Adrenal gland (tissue), 12 donors: Measurements from ENCODE around the gene UBE2D2. TPM values are rescaled to one million over a fixed set of nuclear protein-coding genes. Genes with fewer than 3 reads are reported as not detected.

Experiments used
- DNase-seq, 7 donors: peaks; one replicate each; pipeline ENCODE4 v3.0.0-alpha.2; 2019 to 2020
- H3K27ac ChIP-seq, 5 donors: fragments of 200-600 bp; sonication (generic) in 4 of 5; 1 replicate in 3 of 5; 2 replicates in 2 of 5; pipeline versions ENCODE4 v1.5.1 to v1.8.0; 2016 to 2020; ENCODE audit warnings: mild to moderate bottlenecking in 1 of 5
- H3K27me3 ChIP-seq: fragments of 200-600 bp; 2 replicates; pipeline ENCODE4 v1.8.0; 2021
- H3K36me3 ChIP-seq, 2 donors: fragments of 200-600 bp; replicated peaks in 1 of 2; 1 replicate in 1 of 2; 2 replicates in 1 of 2; pipeline versions ENCODE4 v1.5.1 to v1.8.0; 2018 to 2022
- H3K4me1 ChIP-seq, 2 donors: fragments of 200-600 bp; replicated peaks in 1 of 2; 1 replicate in 1 of 2; 2 replicates in 1 of 2; pipeline versions ENCODE4 v1.5.1 to v1.8.0; 2018 to 2021
- H3K4me3 ChIP-seq, 4 donors: fragments of 200-600 bp; sonication (generic) in 3 of 4; one replicate each; pipeline ENCODE4 v1.5.1; 2016 to 2018
- H3K9me3 ChIP-seq, 3 donors: fragments of 200-600 bp; sonication (generic) in 1 of 3; replicated peaks in 1 of 3; 1 replicate in 2 of 3; 2 replicates in 1 of 3; pipeline versions ENCODE4 v1.5.1 to v1.8.0; 2016 to 2021
- POLR2A ChIP-seq, 2 donors: fragments of 450-650 bp; IDR thresholded peaks; one replicate each; pipeline ENCODE4 v1.6.1; 2017; ENCODE audit warnings: antibody characterized with exemption in 2 of 2, mild to moderate bottlenecking in 2 of 2, moderate library complexity in 1 of 2
- WGBS, 4 donors: extraction: QIAGEN DNeasy Blood & Tissue Kit in 2 of 4; methylation state at CpG; one replicate each; pipeline versions ENCODE4 v1.1.5 to v1.1.7; 2013 to 2017; 5-methylcytosine and 5-hydroxymethylcytosine counted together
- intact Hi-C, 2 donors: fragments of 100-400 bp; cut with DNase I; formaldehyde crosslinking; loops; one replicate each; pipeline versions ENCODE4 v1.14.1 to v1.15.0; 2022 to 2023
- polyA plus RNA-seq, 3 donors: library from polyadenylated mRNA; stranded (reverse); fragments of 200-250 nt in 2 of 3; fragments of 350-450 nt in 1 of 3; fragmentation: Illumina TruSeq in 1 of 3; extraction: RNeasy Lipid Tissue Mini Kit (QIAGEN cat#74804) in 1 of 3; gene quantifications; one replicate each; pipeline ENCODE4 v1.2.3, GENCODE V29; 2013 to 2014
- total RNA-seq, 9 donors: library from RNA; depleted of rRNA in 4 of 9; stranded (reverse); fragments of >200 nt in 4 of 9; fragments of 120-200 nt in 1 of 9; fragmentation: NEBNext Ultra II Directional in 1 of 9; extraction: Animal tissue kit (Norgen Biotek cat#: 25700) in 1 of 9; gene quantifications; one replicate each; pipeline versions ENCODE4 v1.1.0 to v1.2.4, GENCODE V29; 2013 to 2023
- TF ChIP-seq, protein P1 (sequence below), 6 experiments: fragments of 450-650 bp in 4 of 6; fragments of 200-600 bp in 2 of 6; sonication (generic) in 1 of 6; IDR thresholded peaks; 1 replicate in 5 of 6; 2 replicates in 1 of 6; pipeline versions ENCODE4 v1.5.1 to v1.8.0; 2016 to 2021; ENCODE audit warnings: antibody characterized with exemption in 6 of 6, mild to moderate bottlenecking in 2 of 6, moderate library complexity in 1 of 6
- donor health status: healthy with polysubstance abuse.
- donor health status: Bipolar disorder and iron deficiency.
- donor health status: DM: yes; HTN: yes; CAD: no.
- donor health status: DM: no; HTN: no; CAD: no.
- donor health status: DM: no; HTN: no; CAD: no.
- donor health status: DM: yes; HTN: yes; CAD: no.

UBE2D2 gene
- total and polyA plus RNA-seq, 12 donors, result 43.5 to 189 (median 84.9) TPM

GRCh38 chr5:139651043-139651834 is 90.1 kb downstream of the UBE2D2 start:
- H3K9me3 ChIP-seq, result no peaks in the 10 kb centered on the region
- H3K36me3 ChIP-seq, result no peaks in the 10 kb centered on the region
- peak; percentile 84 to 96 (median 95) for DNase-seq
- TF ChIP-seq POLR2A (IDR thresholded peaks at IDR 0.05), result peak; percentile 68 to 95
- TF ChIP-seq, protein P1, sequence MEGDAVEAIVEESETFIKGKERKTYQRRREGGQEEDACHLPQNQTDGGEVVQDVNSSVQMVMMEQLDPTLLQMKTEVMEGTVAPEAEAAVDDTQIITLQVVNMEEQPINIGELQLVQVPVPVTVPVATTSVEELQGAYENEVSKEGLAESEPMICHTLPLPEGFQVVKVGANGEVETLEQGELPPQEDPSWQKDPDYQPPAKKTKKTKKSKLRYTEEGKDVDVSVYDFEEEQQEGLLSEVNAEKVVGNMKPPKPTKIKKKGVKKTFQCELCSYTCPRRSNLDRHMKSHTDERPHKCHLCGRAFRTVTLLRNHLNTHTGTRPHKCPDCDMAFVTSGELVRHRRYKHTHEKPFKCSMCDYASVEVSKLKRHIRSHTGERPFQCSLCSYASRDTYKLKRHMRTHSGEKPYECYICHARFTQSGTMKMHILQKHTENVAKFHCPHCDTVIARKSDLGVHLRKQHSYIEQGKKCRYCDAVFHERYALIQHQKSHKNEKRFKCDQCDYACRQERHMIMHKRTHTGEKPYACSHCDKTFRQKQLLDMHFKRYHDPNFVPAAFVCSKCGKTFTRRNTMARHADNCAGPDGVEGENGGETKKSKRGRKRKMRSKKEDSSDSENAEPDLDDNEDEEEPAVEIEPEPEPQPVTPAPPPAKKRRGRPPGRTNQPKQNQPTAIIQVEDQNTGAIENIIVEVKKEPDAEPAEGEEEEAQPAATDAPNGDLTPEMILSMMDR (IDR thresholded peaks at IDR 0.05), result no peak
- 13 to 31% (median 23%) methylated on average over 8 to 14 of the region's 14 CpGs for WGBS, 4 donors
- peaks cover 74 to 76% of the 10 kb centered on the region in 2 donors for H3K4me1 ChIP-seq
- H3K27me3 ChIP-seq, result no peaks in the 10 kb centered on the region
- peak overlapping the region; percentile 84 to 95 (median 92) for H3K27ac ChIP-seq
- peak overlapping the region in 2 of 4 donors; percentile 72 to 99 for H3K4me3 ChIP-seq
- intact Hi-C loops, result no loop called here

GRCh38 chr5:139651853-139652787 is 91.0 kb downstream of the UBE2D2 start:
- WGBS, 4 donors, result 7 to 20% (median 16%) methylated on average over 23 of the region's 23 CpGs
- peak; percentile 84 to 94 (median 86) for DNase-seq
- Histone ChIP-seq H3K27ac (peak overlapping the region; percentile 84 to 95 (median 92)), H3K4me3 (peak overlapping the region in 1 of 4 donors; percentile 72), H3K36me3 (no peaks in the 10 kb centered on the region), H3K4me1 (peaks cover 74 to 77% of the 10 kb centered on the region in 2 donors), H3K27me3 (no peaks in the 10 kb centered on the region), H3K9me3 (no peaks in the 10 kb centered on the region)
- TF ChIP-seq, protein P1 (IDR thresholded peaks at IDR 0.05), result no peak
- peak in 1 of 2 donors; percentile 51 for TF ChIP-seq POLR2A (IDR thresholded peaks at IDR 0.05)
- intact Hi-C loops, result no loop called here

DNA sequence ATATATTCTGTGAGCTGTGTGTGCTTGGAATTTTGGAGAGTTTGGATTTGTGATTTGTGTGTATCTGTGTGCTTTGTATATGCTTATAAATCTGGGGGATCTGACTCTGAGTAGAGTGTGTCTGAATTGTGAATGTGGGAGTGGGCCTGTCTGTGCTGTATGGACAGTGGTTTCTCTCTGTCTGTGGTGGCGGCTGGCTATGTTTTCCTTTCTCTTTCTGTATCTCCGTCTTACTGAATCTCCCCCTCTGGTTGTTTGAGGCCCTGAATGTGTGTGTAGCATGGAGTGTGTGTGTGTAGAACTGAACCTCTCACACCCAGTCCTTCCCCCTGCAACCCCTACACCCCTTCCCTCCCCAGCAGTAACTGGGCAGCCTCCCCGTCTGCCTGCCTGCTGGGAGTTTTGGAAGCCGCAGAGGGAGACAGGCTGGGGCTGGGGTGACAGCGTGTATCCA is 91.7 kb downstream of the UBE2D2 start:
- Histone ChIP-seq H3K4me1 (peaks cover 71 to 77% of the 10 kb centered on the region in 2 donors), H3K27ac (peak overlapping the region; percentile 84 to 95 (median 92)), H3K36me3 (no peaks in the 10 kb centered on the region), H3K9me3 (no peaks in the 10 kb centered on the region), H3K27me3 (no peaks in the 10 kb centered on the region), H3K4me3 (no peak overlapping the region)
- no peak for TF ChIP-seq POLR2A (IDR thresholded peaks at IDR 0.05)
- TF ChIP-seq, protein P1 (IDR thresholded peaks at IDR 0.05), result no peak
- DNase-seq, result no peak
- intact Hi-C loops, result no loop called here
- WGBS, 4 donors, result 32 to 49% (median 40%) methylated on average over 5 of the region's 5 CpGs

GRCh38 chr5:139653616-139654015 is 92.5 kb downstream of the UBE2D2 start:
- H3K4me1 ChIP-seq, result peaks cover 77 to 83% of the 10 kb centered on the region in 2 donors
- intact Hi-C loops, result no loop called here

More at GRCh38 chr5:139653616-139654015, 92.5 kb downstream of the UBE2D2 start:
- DNase-seq, result no peak
- Histone ChIP-seq H3K27me3 (no peaks in the 10 kb centered on the region), H3K36me3 (no peaks in the 10 kb centered on the region), H3K27ac (peak overlapping the region in 4 of 5 donors; percentile 84 to 95 (median 92)), H3K9me3 (no peaks in the 10 kb centered on the region), H3K4me3 (no peak overlapping the region)
- WGBS, 4 donors, result 57 to 71% (median 68%) methylated on average over 5 of the region's 5 CpGs
- TF ChIP-seq, protein P1 (IDR thresholded peaks at IDR 0.05), result no peak
- no peak for TF ChIP-seq POLR2A (IDR thresholded peaks at IDR 0.05)
